Ishikawa (cell line): ENCODE results near the gene GLIS1.

Experiments
- CEBPB ChIP-seq: IDR thresholded peaks from 2 replicates; pipeline ENCODE4 v1.6.1; 2012
- CREB1 ChIP-seq: IDR thresholded peaks from 2 replicates; pipeline ENCODE4 v1.6.1; 2012; ENCODE audit warnings: low read depth
- EGR1 ChIP-seq: IDR thresholded peaks from 2 replicates; pipeline ENCODE4 v1.6.1; 2012
- EP300 ChIP-seq: IDR thresholded peaks from 2 replicates; pipeline ENCODE4 v1.6.1; 2012; ENCODE audit warnings: borderline replicate concordance
- FOXM1 ChIP-seq: IDR thresholded peaks from 2 replicates; pipeline ENCODE4 v1.6.1; 2012; ENCODE audit warnings: low read depth, borderline replicate concordance
- NFIC ChIP-seq: IDR thresholded peaks from 2 replicates; pipeline ENCODE4 v1.6.1; 2012
- RAD21 ChIP-seq: IDR thresholded peaks from 2 replicates; pipeline ENCODE4 v1.6.1; 2012; ENCODE audit warnings: low read depth
- TAF1 ChIP-seq: IDR thresholded peaks from 2 replicates; pipeline ENCODE4 v1.6.1; 2012; ENCODE audit warnings: low read depth, mild to moderate bottlenecking
- TCF12 ChIP-seq: IDR thresholded peaks from 2 replicates; pipeline ENCODE4 v1.6.1; 2012; ENCODE audit warnings: low read depth
- TEAD4 ChIP-seq: IDR thresholded peaks from 2 replicates; pipeline ENCODE4 v1.6.1; 2012
- ZBTB7A ChIP-seq: IDR thresholded peaks from 2 replicates; pipeline ENCODE4 v1.6.1; 2012; ENCODE audit warnings: low read depth
- TF ChIP-seq, protein P1 (sequence below): IDR thresholded peaks from 2 replicates; pipeline ENCODE4 v1.6.1; 2012
- TF ChIP-seq, protein P2 (sequence below): IDR thresholded peaks from 2 replicates; pipeline ENCODE4 v1.6.1; 2012; ENCODE audit warnings: low read depth, mild to moderate bottlenecking
- TF ChIP-seq, protein P3 (sequence below): IDR thresholded peaks from 2 replicates; pipeline ENCODE4 v1.6.1; 2012

GLIS1 gene

DNA sequence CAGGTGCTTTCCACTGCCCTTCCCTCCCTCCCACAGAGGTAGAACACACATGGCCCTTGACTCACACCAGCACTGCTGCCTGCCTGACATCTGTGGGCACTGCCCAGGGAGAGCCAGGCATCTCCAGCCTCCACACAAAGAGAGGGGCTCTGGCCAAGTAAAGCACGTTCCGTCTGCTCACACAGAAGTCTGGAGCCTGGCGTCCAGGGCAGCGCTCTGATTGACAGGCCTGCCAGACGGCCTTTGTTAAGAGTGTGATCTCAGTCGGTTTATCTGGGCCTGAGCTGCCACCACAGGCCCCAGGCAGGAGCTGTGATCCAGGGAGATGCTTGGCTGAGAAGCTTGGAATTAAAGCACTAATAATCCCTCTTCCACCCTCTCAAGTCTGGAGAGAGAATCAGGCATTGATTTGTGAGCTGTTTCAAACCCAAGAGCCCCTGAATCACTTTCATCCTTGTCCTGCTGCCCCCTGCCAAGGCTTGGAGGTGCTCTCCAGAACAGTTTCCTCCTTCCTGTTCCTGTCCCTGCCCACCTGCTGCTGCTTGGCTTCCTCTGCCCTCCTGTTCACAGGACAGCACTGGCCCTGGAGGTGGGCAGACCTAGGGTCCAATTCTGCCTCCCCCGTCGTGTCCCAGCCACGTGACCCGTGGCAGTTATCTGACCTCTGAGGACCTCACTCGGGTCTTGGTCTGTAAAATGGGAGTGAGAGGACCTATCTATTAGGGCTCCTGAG is 276.0 kb downstream of the GLIS1 start:
- TF ChIP-seq FOXM1 (no peak), TAF1 (no peak), TEAD4 (no peak), NFIC (no peak), EGR1 (no peak), TCF12 (no peak), CREB1 (no peak)
- TF ChIP-seq, protein P1, sequence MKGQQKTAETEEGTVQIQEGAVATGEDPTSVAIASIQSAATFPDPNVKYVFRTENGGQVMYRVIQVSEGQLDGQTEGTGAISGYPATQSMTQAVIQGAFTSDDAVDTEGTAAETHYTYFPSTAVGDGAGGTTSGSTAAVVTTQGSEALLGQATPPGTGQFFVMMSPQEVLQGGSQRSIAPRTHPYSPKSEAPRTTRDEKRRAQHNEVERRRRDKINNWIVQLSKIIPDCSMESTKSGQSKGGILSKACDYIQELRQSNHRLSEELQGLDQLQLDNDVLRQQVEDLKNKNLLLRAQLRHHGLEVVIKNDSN: no peak
- TF ChIP-seq, protein P2, sequence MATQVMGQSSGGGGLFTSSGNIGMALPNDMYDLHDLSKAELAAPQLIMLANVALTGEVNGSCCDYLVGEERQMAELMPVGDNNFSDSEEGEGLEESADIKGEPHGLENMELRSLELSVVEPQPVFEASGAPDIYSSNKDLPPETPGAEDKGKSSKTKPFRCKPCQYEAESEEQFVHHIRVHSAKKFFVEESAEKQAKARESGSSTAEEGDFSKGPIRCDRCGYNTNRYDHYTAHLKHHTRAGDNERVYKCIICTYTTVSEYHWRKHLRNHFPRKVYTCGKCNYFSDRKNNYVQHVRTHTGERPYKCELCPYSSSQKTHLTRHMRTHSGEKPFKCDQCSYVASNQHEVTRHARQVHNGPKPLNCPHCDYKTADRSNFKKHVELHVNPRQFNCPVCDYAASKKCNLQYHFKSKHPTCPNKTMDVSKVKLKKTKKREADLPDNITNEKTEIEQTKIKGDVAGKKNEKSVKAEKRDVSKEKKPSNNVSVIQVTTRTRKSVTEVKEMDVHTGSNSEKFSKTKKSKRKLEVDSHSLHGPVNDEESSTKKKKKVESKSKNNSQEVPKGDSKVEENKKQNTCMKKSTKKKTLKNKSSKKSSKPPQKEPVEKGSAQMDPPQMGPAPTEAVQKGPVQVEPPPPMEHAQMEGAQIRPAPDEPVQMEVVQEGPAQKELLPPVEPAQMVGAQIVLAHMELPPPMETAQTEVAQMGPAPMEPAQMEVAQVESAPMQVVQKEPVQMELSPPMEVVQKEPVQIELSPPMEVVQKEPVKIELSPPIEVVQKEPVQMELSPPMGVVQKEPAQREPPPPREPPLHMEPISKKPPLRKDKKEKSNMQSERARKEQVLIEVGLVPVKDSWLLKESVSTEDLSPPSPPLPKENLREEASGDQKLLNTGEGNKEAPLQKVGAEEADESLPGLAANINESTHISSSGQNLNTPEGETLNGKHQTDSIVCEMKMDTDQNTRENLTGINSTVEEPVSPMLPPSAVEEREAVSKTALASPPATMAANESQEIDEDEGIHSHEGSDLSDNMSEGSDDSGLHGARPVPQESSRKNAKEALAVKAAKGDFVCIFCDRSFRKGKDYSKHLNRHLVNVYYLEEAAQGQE: no peak

DNA sequence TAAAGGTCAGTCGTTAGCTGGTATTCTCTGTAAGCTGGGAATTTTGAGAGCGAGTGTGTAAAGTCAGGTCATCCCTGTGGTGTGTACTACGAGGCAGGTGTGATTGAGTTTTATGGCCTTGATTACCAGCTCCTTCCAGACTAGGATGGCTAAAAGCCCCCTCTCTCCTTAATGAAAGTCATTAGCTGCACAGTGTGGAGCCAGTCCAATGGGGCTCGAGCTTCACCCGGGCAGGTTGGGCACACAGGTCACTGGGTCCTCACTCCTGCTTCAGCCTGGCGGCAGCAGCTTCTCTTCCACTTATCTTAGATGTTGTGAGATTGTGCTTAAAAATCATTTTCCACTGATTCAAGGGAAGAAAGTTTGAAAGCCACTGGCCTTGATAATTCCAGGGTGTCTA is 276.8 kb downstream of the GLIS1 start:
- TF ChIP-seq CEBPB (no peak), TCF12 (no peak), EGR1 (no peak), FOXM1 (no peak)
- TF ChIP-seq, protein P2: no peak
- TF ChIP-seq, protein P3, sequence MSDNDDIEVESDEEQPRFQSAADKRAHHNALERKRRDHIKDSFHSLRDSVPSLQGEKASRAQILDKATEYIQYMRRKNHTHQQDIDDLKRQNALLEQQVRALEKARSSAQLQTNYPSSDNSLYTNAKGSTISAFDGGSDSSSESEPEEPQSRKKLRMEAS: no peak

DNA sequence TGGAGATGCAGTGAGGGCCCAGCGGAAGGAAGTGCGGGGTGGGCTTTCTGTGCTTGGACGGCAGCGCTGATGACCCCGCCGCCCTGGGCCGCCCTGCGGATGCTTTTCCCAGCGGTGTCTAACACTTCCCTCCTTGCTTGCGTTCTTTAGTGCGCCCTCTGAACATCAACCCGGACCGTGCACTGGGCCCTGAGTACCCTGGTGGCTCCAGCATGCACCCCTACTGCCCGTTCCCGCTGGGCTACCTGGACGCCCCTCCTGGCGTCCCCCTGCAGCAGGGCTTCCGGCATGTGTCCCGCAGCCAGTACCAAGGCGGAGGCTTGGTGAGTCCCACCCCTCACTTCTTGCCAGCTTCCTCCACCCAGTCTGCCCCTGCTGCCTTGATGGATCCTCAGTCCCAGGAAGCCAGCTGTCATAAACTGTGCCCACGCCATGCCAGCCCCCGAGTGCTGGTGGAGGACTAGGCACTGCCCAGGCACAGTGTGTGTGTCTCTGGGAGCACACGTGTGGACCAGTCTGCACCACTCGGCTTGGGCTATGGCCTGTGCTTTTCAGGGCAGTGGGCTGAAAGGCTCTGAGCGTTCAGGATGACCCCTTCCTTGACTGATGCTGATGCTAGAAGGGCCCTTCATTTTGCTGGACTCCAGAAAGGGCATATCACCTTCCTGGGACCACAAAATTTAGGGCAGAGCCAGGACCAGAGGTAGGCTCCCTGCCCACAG is 277.5 kb downstream of the GLIS1 start:
- TF ChIP-seq EP300: no peak
- no peak for TF ChIP-seq TAF1
- no peak for TF ChIP-seq TCF12
- TF ChIP-seq FOXM1: no peak
- TF ChIP-seq, protein P1: no peak
- TF ChIP-seq, protein P2: no peak
- TF ChIP-seq, protein P3: no peak
- no peak for TF ChIP-seq TEAD4
- TF ChIP-seq EGR1: no peak
- TF ChIP-seq CREB1: no peak
- TF ChIP-seq RAD21: no peak
- TF ChIP-seq NFIC: no peak

DNA sequence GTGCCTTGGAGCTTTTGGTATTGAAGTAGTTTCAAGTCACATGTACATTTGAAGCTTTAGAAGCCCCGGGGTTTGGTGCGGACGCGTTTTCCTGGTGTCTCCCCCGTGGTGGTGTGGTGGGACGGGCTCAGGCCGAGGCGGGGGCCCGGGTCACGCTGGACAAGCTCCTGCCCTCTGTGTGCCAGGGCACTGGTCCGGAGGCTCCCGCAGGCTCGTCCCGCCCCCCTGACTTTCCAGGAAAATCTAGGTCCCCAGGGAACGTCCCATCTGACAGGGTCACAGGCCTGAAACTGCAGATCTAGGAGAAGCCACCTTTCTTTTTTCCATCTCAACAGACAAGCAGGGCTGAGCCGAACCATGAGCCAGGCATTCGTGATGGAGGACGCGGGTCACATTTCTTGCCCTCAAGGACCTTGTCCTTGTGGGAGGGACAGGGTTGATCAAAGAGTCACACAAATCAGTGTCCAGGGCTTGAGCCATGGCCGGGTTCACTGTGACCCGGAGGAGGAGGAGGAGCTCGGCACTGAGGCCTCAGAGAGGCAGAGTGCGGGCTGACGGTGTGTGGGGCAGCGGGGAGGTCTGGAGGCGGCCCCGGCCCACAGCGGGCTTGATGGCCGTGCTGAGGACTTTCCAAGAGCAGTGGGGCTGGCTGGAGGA is 278.2 kb downstream of the GLIS1 start:
- TF ChIP-seq CEBPB: no peak
- TF ChIP-seq ZBTB7A: no peak
- TF ChIP-seq RAD21: no peak
